ENCODE results near the gene HSD3B1. TPM values are rescaled to one million over a fixed set of nuclear protein-coding genes. Genes with fewer than 3 reads are reported as not detected.

The HSD3B1 gene
- total and polyA plus RNA-seq, 11 donors: not detected

DNA sequence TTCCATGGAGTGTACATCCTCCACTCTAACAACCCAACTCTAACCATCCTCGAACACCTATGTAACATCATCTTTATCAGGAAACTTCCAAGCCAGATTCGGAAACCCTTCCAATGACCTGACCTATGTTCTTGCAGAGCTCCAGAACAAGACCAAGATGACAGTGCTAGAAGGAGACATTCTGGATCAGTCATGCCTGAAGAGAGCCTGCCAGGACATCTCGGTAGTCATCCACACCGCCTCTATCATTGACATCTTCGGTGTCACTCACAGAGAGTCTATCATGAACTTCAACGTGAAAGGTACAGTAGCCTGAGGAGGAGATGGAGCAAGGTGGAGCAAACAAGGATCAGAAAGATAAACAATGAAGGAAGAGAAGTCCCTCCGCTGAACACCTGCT is 36.1 kb upstream of the HSD3B1 start:
- 84 to 94% (median 90%) methylated on average over 7 of the region's 7 CpGs for WGBS, 4 donors
- no peak for ATAC-seq
- Histone ChIP-seq H3K4me3 (no peak overlapping the region), H3K4me1 (no peaks in the 10 kb centered on the region), H3K9me3 (no peaks in the 10 kb centered on the region), H3K36me3 (no peaks in the 10 kb centered on the region), H3K27me3 (no peaks in the 10 kb centered on the region), H3K27ac (no peak overlapping the region)
- DNase-seq: no peak
- intact Hi-C loops (cut with DNase I): loop anchor here in 1 of 10 donors (10.0 kb wide), 1 partner anchor 194 kb away; no protein-coding TSS in a partner anchor
- TF ChIP-seq POLR2A (IDR thresholded peaks at IDR 0.05) (no peak), CTCF (IDR thresholded peaks at IDR 0.05) (no peak)

GRCh38 chr1:119471566-119471965 is 35.4 kb upstream of the HSD3B1 start:
- H3K4me3 ChIP-seq: no peak overlapping the region
- no peaks in the 10 kb centered on the region for H3K9me3 ChIP-seq
- no peaks in the 10 kb centered on the region for H3K36me3 ChIP-seq
- H3K4me1 ChIP-seq: no peaks in the 10 kb centered on the region
- H3K27me3 ChIP-seq: no peaks in the 10 kb centered on the region
- ATAC-seq (no peak), DNase-seq (no peak)
- intact Hi-C loops (cut with DNase I): loop anchor here in 1 of 10 donors (10.0 kb wide), 1 partner anchor 193 kb away; no protein-coding TSS in a partner anchor
- TF ChIP-seq CTCF (IDR thresholded peaks at IDR 0.05) (no peak), POLR2A (IDR thresholded peaks at IDR 0.05) (no peak)
- no peak overlapping the region for H3K27ac ChIP-seq
- 77 to 90% (median 86%) methylated on average over 5 of the region's 5 CpGs for WGBS, 4 donors

GRCh38 chr1:119472080-119472818 is 34.8 kb upstream of the HSD3B1 start:
- no peaks in the 10 kb centered on the region for H3K27me3 ChIP-seq
- WGBS, 4 donors: 41 to 56% (median 43%) methylated on average over 5 of the region's 5 CpGs
- TF ChIP-seq CTCF (IDR thresholded peaks at IDR 0.05) (no peak), POLR2A (IDR thresholded peaks at IDR 0.05) (no peak)
- H3K9me3 ChIP-seq: no peaks in the 10 kb centered on the region
- H3K27ac ChIP-seq: no peak overlapping the region
- intact Hi-C loops (cut with DNase I): loop anchor here in 1 of 10 donors (10.0 kb wide), 1 partner anchor 193 kb away; no protein-coding TSS in a partner anchor
- H3K4me3 ChIP-seq: no peak overlapping the region
- no peaks in the 10 kb centered on the region for H3K36me3 ChIP-seq
- no peaks in the 10 kb centered on the region for H3K4me1 ChIP-seq
- ATAC-seq: no peak
- DNase-seq: no peak

DNA sequence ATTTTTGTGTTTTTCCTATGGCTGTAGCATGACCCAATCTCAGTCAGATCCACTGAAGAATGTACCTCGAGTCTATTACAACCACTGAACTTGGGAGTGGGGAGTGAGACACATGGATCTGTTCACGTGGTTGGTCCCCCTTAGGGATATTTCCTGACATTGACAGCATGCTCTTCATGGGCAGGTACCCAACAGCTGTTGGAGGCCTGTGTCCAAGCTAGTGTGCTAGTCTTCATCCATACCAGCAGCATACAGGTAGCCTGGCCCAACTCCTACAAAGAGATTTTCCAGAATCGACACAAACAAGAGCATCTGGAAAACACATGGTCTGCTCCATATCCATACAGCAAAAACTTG is 34.2 kb upstream of the HSD3B1 start:
- H3K9me3 ChIP-seq: no peaks in the 10 kb centered on the region
- DNase-seq: no peak
- H3K27me3 ChIP-seq: no peaks in the 10 kb centered on the region
- no peak for TF ChIP-seq POLR2A (IDR thresholded peaks at IDR 0.05)
- no peak for TF ChIP-seq CTCF (IDR thresholded peaks at IDR 0.05)
- ATAC-seq: no peak
- intact Hi-C loops (cut with DNase I): loop anchor here in 1 of 10 donors (10.0 kb wide), 1 partner anchor 192 kb away; no protein-coding TSS in a partner anchor
- H3K36me3 ChIP-seq: no peaks in the 10 kb centered on the region
- H3K4me3 ChIP-seq: no peak overlapping the region
- H3K4me1 ChIP-seq: no peaks in the 10 kb centered on the region
- WGBS, 4 donors: 54 to 62% (median 55%) methylated on average over 2 to 3 of the region's 3 CpGs
- no peak overlapping the region for H3K27ac ChIP-seq

Measured in heart left ventricle (tissue), 16 donors.